K562 (cell line): ENCODE measurements around the gene OR8D4. TPM values are rescaled to one million over a fixed set of nuclear protein-coding genes. Genes with fewer than 3 reads are reported as not detected.

Source experiments
- ATAC-seq: fragments of 200-7000 bp; cut with Tn5 transposase; 3 replicates; pipeline ENCODE4 v1.9.1; 2020; ENCODE audit warnings: moderate library complexity
- BruUV-seq: library from RNA; stranded (reverse); fragments of 400-500 nt; replicated peaks from 2 replicates; lab custom pipeline; 2021; lab: Mats Ljungman, UMichigan
- CTCF ChIA-PET: fragments of 300-600 bp; formaldehyde crosslinking; extraction: SDS; loops from one replicate; lab custom pipeline; 2021; ENCODE audit warnings: low intra/inter-chr PET ratio; lab: Yijun Ruan, JAX
- POLR2A ChIA-PET: fragments of 300-600, 350-650 bp; sonication (Branson Sonifier 250); formaldehyde crosslinking; extraction: SDS; loops from one replicate; lab custom pipeline; 2021; ENCODE audit warnings: antibody characterized with exemption, inconsistent platforms; lab: Yijun Ruan, JAX
- DNase-seq, 4 experiments: peaks; one replicate each; pipeline versions ENCODE4 v3.0.0 to v3.0.0-alpha.2; 2011 to 2018; ENCODE audit warnings: low spot score in 3 of 4, mixed read lengths in 3 of 4; ENCODE audit errors: extremely low read depth in 1 of 4
- FAIRE-seq: peaks from 2 replicates; lab custom pipeline; 2011; peaks lifted over from hg19 to GRCh38; lab: Jason Lieb, UNC
- H2AFZ ChIP-seq: 2 replicates; pipeline ENCODE4 v1.6.0; 2011; ENCODE audit warnings: low read depth, low read length, control low read depth, inconsistent platforms
- H3K27ac ChIP-seq: fragments of 200-600 bp; 3 replicates; pipeline ENCODE4 v1.8.0; 2011; ENCODE audit warnings: low read depth, mild to moderate bottlenecking, control low read depth, inconsistent platforms, low read length, moderate library complexity, mixed read lengths; ENCODE audit errors: extremely low read depth
- H3K27me3 ChIP-seq, 2 experiments: fragments of 300-600 bp in 1 of 2; 2 replicates in 1 of 2; 3 replicates in 1 of 2; pipeline versions ENCODE4 v1.6.0 to v1.8.0; 2011; ENCODE audit warnings: inconsistent platforms in 2 of 2, low read length in 2 of 2, mild to moderate bottlenecking in 1 of 2, mixed read lengths in 1 of 2, moderate library complexity in 1 of 2; ENCODE audit not compliant: control insufficient read depth in 2 of 2, insufficient read depth in 2 of 2
- H3K36me3 ChIP-seq: fragments of 300-600 bp; 3 replicates; pipeline ENCODE4 v1.8.0; 2011; ENCODE audit warnings: mild to moderate bottlenecking, low read length, inconsistent platforms; ENCODE audit not compliant: control insufficient read depth, insufficient read depth
- H3K4me1 ChIP-seq, 2 experiments: fragments of 200-600 bp in 1 of 2; replicated peaks in 1 of 2; 2 replicates in 1 of 2; 3 replicates in 1 of 2; pipeline versions ENCODE4 v1.5.1 to v1.8.0; 2011; ENCODE audit warnings: inconsistent platforms in 2 of 2, low read length in 2 of 2, mild to moderate bottlenecking in 1 of 2, mixed read lengths in 1 of 2, moderate library complexity in 1 of 2; ENCODE audit not compliant: control insufficient read depth in 2 of 2, insufficient read depth in 2 of 2
- H3K4me2 ChIP-seq: 2 replicates; pipeline ENCODE4 v1.6.1; 2011; ENCODE audit warnings: low read length, control low read depth, inconsistent platforms, mixed read lengths; ENCODE audit not compliant: insufficient read depth
- H3K4me3 ChIP-seq: fragments of 200-600 bp; sonication (generic), shearing (Covaris generic); 2 replicates; pipeline ENCODE4 v1.5.1; 2016; ENCODE audit warnings: control low read depth, inconsistent platforms
- H3K79me2 ChIP-seq: fragments of 200-600 bp; 3 replicates; pipeline ENCODE4 v1.8.0; 2011; ENCODE audit warnings: low read length, inconsistent platforms; ENCODE audit not compliant: control insufficient read depth, insufficient read depth
- H3K9ac ChIP-seq, 2 experiments: 2 replicates each; pipeline versions ENCODE4 v1.6.0 to v1.6.1; 2011; ENCODE audit warnings: low read depth in 2 of 2, low read length in 2 of 2, control low read depth in 1 of 2, inconsistent platforms in 1 of 2, mild to moderate bottlenecking in 1 of 2, mixed read lengths in 1 of 2; ENCODE audit not compliant: insufficient read depth in 1 of 2
- H3K9me1 ChIP-seq: one replicate; pipeline ENCODE4 v1.6.0; 2011; ENCODE audit warnings: inconsistent platforms, mild to moderate bottlenecking, low read length, moderate library complexity; ENCODE audit not compliant: control insufficient read depth, insufficient read depth
- H3K9me3 ChIP-seq: replicated peaks from 2 replicates; pipeline ENCODE4 v1.5.1; 2011; ENCODE audit warnings: low read depth, low read length, inconsistent platforms; ENCODE audit not compliant: control insufficient read depth, insufficient read depth
- H4K20me1 ChIP-seq: replicated peaks from 2 replicates; pipeline ENCODE4 v1.6.1; 2011; ENCODE audit warnings: low read length, inconsistent platforms, mixed read lengths; ENCODE audit not compliant: control insufficient read depth, insufficient read depth
- CHD4 ChIP-seq: fragments of 200-600 bp; sonication (generic); IDR thresholded peaks from 3 replicates; pipeline ENCODE4 v1.6.1; 2012; ENCODE audit warnings: low read depth, mild to moderate bottlenecking, mixed read lengths, low read length, inconsistent platforms; ENCODE audit not compliant: insufficient read depth, insufficient replicate concordance, poor library complexity, severe bottlenecking
- GTF2F1 ChIP-seq: IDR thresholded peaks from 2 replicates; pipeline ENCODE4 v1.6.1; 2011; ENCODE audit warnings: low read depth, low read length, improper control_type of control experiment
- HMGN3 ChIP-seq: IDR thresholded peaks from 2 replicates; pipeline ENCODE4 v1.6.1; 2011; ENCODE audit warnings: borderline replicate concordance, low read depth, mild to moderate bottlenecking, mixed read lengths, low read length; ENCODE audit not compliant: insufficient read length; ENCODE audit errors: extremely low read depth
- NFATC3 ChIP-seq: fragments of 450-650 bp; IDR thresholded peaks from 2 replicates; pipeline ENCODE4 v1.6.1; 2017; ENCODE audit warnings: mild to moderate bottlenecking
- NR3C1 ChIP-seq: sonication (generic); formaldehyde crosslinking; IDR thresholded peaks from 2 replicates; pipeline ENCODE4 v1.8.1; 2022; ENCODE audit warnings: missing genetic modification reagents
- PHF20 ChIP-seq: fragments of 450-650 bp; IDR thresholded peaks from 2 replicates; pipeline ENCODE4 v1.6.1; 2018; ENCODE audit not compliant: partially characterized antibody
- PRPF4 ChIP-seq: fragments of 200-400 bp; formaldehyde crosslinking; IDR thresholded peaks from one replicate; pipeline ENCODE4 v1.6.1; 2017; ENCODE audit warnings: low read length, low read depth, mild to moderate bottlenecking; ENCODE audit not compliant: insufficient read depth, poor library complexity, severe bottlenecking
- RBM14 ChIP-seq: fragments of 200-400 bp; formaldehyde crosslinking; IDR thresholded peaks from 2 replicates; pipeline ENCODE4 v1.6.1; 2018; ENCODE audit warnings: low read depth, mild to moderate bottlenecking, low read length, moderate library complexity, borderline replicate concordance; ENCODE audit not compliant: insufficient read depth
- RFX1 ChIP-seq: fragments of 450-650 bp; IDR thresholded peaks from 2 replicates; pipeline ENCODE4 v1.6.1; 2016; ENCODE audit warnings: mild to moderate bottlenecking, moderate library complexity
- SAP30 ChIP-seq: fragments of 200-600 bp; sonication (generic); IDR thresholded peaks from 2 replicates; pipeline ENCODE4 v1.6.1; 2012; ENCODE audit warnings: borderline replicate concordance, low read depth, mild to moderate bottlenecking, moderate library complexity, low read length, control low read depth, inconsistent platforms; ENCODE audit not compliant: insufficient read depth, poor library complexity, severe bottlenecking
- SMAD4 ChIP-seq: fragments of 250-450 bp; sonication (Bioruptor Pico); conservative IDR thresholded peaks from 2 replicates; pipeline ENCODE4 v1.8.0; 2021; ENCODE audit warnings: inconsistent platforms, mild to moderate bottlenecking, moderate library complexity
- ZNF41 ChIP-seq: fragments of 250-450 bp; sonication (Bioruptor Pico); conservative IDR thresholded peaks from 2 replicates; pipeline ENCODE4 v1.4.0; 2020; ENCODE audit warnings: mild to moderate bottlenecking
- ZNF57 ChIP-seq: fragments of 450-650 bp; formaldehyde crosslinking; IDR thresholded peaks from 2 replicates; pipeline ENCODE4 v1.4.0; 2020; ENCODE audit warnings: mild to moderate bottlenecking, moderate library complexity
- WGBS: fragments of 100-300 bp; shearing (Covaris generic); methylation state at CpG from one replicate; pipeline ENCODE4 v1.1.6; 2016; ENCODE audit warnings: low coverage, mixed read lengths; ENCODE audit not compliant: insufficient coverage; ENCODE audit errors: missing lambda C conversion rate; 5-methylcytosine and 5-hydroxymethylcytosine counted together
- in situ Hi-C: fragments of 300-500 bp; cut with MboI; formaldehyde crosslinking; loops from 4 replicates; pipeline ENCODE4 v1.15.0; 2018; ENCODE audit warnings: inconsistent platforms, mixed read lengths
- intact Hi-C: fragments of 100-400 bp; cut with micrococcal nuclease; formaldehyde crosslinking; loops from 2 replicates; pipeline ENCODE4 v1.14.2; 2022
- polyA plus RNA-seq, 8 experiments: library from polyadenylated mRNA; depleted of rRNA in 4 of 8; stranded (reverse) in 5 of 8; unstranded in 3 of 8; fragments of >200 nt; fragmentation: Nextera tagmentation in 2 of 8; fragmentation: Illumina TruSeq in 1 of 8; extraction: Ambion mirVana in 2 of 8; extraction: Trizol in 1 of 8; gene quantifications; 2 replicates each; pipeline versions ENCODE4 v1.2.1 to v1.2.3, GENCODE V29; 2011 to 2014; ENCODE audit warnings: inconsistent platforms in 1 of 8, missing spikeins in 1 of 8
- total RNA-seq, 7 experiments: library from RNA; depleted of rRNA in 6 of 7; stranded (reverse); fragments of >200 nt in 6 of 7; fragmentation: Illumina TruSeq in 2 of 7; extraction: Trizol in 2 of 7; gene quantifications; 2 replicates each; pipeline versions ENCODE4 v1.2.1 to v1.2.3, GENCODE V29; 2011 to 2021; ENCODE audit warnings: low replicate concordance in 1 of 7
- TF ChIP-seq, protein P1 (sequence below), 2 experiments: fragments of 450-650 bp in 1 of 2; sonication (generic) in 1 of 2; formaldehyde crosslinking; conservative IDR thresholded peaks; 2 replicates each; pipeline versions ENCODE4 v1.4.0 to v1.8.1; 2020 to 2022; ENCODE audit warnings: mild to moderate bottlenecking in 1 of 2, missing genetic modification reagents in 1 of 2
- TF ChIP-seq, protein P2 (sequence below): fragments of 450-650 bp; formaldehyde crosslinking; conservative IDR thresholded peaks from 2 replicates; pipeline ENCODE4 v1.4.0; 2022; ENCODE audit warnings: mild to moderate bottlenecking, missing genetic modification characterization
- TF ChIP-seq, protein P3 (sequence below): fragments of 250-450 bp; sonication (Bioruptor Pico); IDR thresholded peaks from 2 replicates; pipeline ENCODE4 v1.8.0; 2022; ENCODE audit warnings: inconsistent platforms, mild to moderate bottlenecking, moderate library complexity, borderline replicate concordance
- TF ChIP-seq, protein P4 (sequence below): fragments of 250-450 bp; sonication (Bioruptor Pico); IDR thresholded peaks from 2 replicates; pipeline ENCODE4 v1.5.0; 2020; ENCODE audit warnings: mild to moderate bottlenecking, borderline replicate concordance

Gene OR8D4
- total and polyA plus RNA-seq, 9 of the 15 experiments (the other 6 are each of a cell fraction or from before 2014, with no cell fraction given) = not detected

DNA sequence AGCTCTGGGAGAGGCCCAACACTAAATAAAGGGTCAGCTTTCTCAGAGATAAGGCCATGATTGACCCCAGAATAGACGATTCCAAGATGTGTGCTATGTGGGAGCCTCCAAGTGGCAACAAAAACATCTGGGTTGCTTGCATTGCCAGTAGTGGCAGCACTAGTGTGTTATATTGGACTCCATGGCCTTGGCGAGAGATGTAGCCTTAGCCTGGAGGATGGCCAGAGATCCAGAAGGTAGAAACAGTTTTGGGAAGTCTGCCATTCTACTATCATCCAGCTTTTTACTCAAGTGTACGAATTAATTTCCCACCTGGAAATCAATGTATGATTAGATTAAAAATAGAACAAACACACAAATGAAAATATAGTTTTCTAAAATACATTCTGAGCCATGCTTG, 3.0 kb downstream of the OR8D4 start:
- Histone ChIP-seq H3K9me1 (no peaks in the 10 kb centered on the region), H3K79me2 (no peaks in the 10 kb centered on the region), H3K9me3 (no peaks in the 10 kb centered on the region), H3K9ac (no peak overlapping the region), H3K27ac (no peak overlapping the region), H3K4me1 (no peaks in the 10 kb centered on the region), H3K4me2 (no peak overlapping the region), H3K27me3 (no peaks in the 10 kb centered on the region), H3K36me3 (no peaks in the 10 kb centered on the region), H4K20me1 (no peaks in the 10 kb centered on the region), H2AFZ (no peak overlapping the region), H3K4me3 (no peak overlapping the region)
- FAIRE-seq (no peak), DNase-seq (no peak), ATAC-seq (no peak)
- ChIA-PET POLR2A (interaction anchor here (0.6 kb wide), 1 partner anchor 768 kb away, joined by 3 read pairs; no protein-coding TSS in a partner anchor), CTCF (no interaction called here)
- intact Hi-C loops (no loop called here), in situ Hi-C loops (no loop called here)
- no TSS peak for BruUV-seq
- WGBS = 0% methylated on average over 3 of the region's 3 CpGs
- TF ChIP-seq, protein P1, sequence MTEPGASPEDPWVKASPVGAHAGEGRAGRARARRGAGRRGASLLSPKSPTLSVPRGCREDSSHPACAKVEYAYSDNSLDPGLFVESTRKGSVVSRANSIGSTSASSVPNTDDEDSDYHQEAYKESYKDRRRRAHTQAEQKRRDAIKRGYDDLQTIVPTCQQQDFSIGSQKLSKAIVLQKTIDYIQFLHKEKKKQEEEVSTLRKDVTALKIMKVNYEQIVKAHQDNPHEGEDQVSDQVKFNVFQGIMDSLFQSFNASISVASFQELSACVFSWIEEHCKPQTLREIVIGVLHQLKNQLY (CRISPR knock-in tag; conservative IDR thresholded peaks at IDR 0.05) = no peak
- TF ChIP-seq NR3C1 (CRISPR knock-in tag) = no peak
- no peak for TF ChIP-seq RFX1
- TF ChIP-seq, protein P2, sequence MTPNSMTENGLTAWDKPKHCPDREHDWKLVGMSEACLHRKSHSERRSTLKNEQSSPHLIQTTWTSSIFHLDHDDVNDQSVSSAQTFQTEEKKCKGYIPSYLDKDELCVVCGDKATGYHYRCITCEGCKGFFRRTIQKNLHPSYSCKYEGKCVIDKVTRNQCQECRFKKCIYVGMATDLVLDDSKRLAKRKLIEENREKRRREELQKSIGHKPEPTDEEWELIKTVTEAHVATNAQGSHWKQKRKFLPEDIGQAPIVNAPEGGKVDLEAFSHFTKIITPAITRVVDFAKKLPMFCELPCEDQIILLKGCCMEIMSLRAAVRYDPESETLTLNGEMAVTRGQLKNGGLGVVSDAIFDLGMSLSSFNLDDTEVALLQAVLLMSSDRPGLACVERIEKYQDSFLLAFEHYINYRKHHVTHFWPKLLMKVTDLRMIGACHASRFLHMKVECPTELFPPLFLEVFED (CRISPR knock-in tag) = no peak
- TF ChIP-seq PHF20 = no peak
- TF ChIP-seq, protein P3, sequence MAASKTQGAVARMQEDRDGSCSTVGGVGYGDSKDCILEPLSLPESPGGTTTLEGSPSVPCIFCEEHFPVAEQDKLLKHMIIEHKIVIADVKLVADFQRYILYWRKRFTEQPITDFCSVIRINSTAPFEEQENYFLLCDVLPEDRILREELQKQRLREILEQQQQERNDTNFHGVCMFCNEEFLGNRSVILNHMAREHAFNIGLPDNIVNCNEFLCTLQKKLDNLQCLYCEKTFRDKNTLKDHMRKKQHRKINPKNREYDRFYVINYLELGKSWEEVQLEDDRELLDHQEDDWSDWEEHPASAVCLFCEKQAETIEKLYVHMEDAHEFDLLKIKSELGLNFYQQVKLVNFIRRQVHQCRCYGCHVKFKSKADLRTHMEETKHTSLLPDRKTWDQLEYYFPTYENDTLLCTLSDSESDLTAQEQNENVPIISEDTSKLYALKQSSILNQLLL (CRISPR knock-in tag) = no peak
- no peak for TF ChIP-seq SMAD4 (CRISPR knock-in tag)
- no peak for TF ChIP-seq GTF2F1
- no peak for TF ChIP-seq RBM14
- TF ChIP-seq NFATC3 = no peak
- TF ChIP-seq, protein P4, sequence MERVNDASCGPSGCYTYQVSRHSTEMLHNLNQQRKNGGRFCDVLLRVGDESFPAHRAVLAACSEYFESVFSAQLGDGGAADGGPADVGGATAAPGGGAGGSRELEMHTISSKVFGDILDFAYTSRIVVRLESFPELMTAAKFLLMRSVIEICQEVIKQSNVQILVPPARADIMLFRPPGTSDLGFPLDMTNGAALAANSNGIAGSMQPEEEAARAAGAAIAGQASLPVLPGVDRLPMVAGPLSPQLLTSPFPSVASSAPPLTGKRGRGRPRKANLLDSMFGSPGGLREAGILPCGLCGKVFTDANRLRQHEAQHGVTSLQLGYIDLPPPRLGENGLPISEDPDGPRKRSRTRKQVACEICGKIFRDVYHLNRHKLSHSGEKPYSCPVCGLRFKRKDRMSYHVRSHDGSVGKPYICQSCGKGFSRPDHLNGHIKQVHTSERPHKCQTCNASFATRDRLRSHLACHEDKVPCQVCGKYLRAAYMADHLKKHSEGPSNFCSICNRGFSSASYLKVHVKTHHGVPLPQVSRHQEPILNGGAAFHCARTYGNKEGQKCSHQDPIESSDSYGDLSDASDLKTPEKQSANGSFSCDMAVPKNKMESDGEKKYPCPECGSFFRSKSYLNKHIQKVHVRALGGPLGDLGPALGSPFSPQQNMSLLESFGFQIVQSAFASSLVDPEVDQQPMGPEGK (CRISPR knock-in tag) = no peak
- TF ChIP-seq ZNF57 (CRISPR knock-in tag) = no peak
- TF ChIP-seq ZNF41 = no peak
- no peak for TF ChIP-seq CHD4
- no peak for TF ChIP-seq HMGN3
- no peak for TF ChIP-seq PRPF4
- TF ChIP-seq SAP30 = no peak
